ENCODE results near the gene HLA-A. TPM values are rescaled to one million over a fixed set of nuclear protein-coding genes. Genes with fewer than 3 reads are reported as not detected.

The HLA-A gene
- total and polyA plus RNA-seq, 2 of the 13 experiments (the other 11 are each of a cell fraction or from before 2014, with no cell fraction given): 345 to 527 TPM

- ATAC-seq (no peak), FAIRE-seq (no peak), DNase-seq (ENCODE audit: low spot score) (no peak)
- Histone ChIP-seq H3K4me2 (ENCODE audit: low read depth, low read length) (peak overlapping the region; percentile 28), H3K27me3 (ENCODE audit: control insufficient read depth in 1 of 2, insufficient read depth in 2 of 2, low read length in 2 of 2) (no peaks in the 10 kb centered on the region), H3K9ac (ENCODE audit: insufficient read depth, low read depth, low read length) (no peak overlapping the region), H2AFZ (ENCODE audit: low read length) (no peak overlapping the region), H4K20me1 (ENCODE audit: insufficient read depth, low read length) (no peaks in the 10 kb centered on the region), H3K36me3 (replicated peaks in 1 of 2; ENCODE audit: control insufficient read depth in 1 of 2, insufficient read depth in 2 of 2, low read length in 2 of 2) (no peaks in the 10 kb centered on the region), H3K4me1 (ENCODE audit: insufficient read depth, low read length) (peaks cover 28% of the 10 kb centered on the region), H3K4me3 (replicated peaks in 1 of 3; ENCODE audit: insufficient read depth in 1 of 3, low read depth in 2 of 3, low read length in 3 of 3) (no peak overlapping the region; a peak in 1 of 6 replicates), H3K79me2 (ENCODE audit: insufficient read depth, low read length) (no peaks in the 10 kb centered on the region), H3K9me3 (ENCODE audit: low read length) (no peaks in the 10 kb centered on the region), H3K27ac (ENCODE audit: extremely low read length, insufficient read depth, low read length) (no peak overlapping the region)
- no TSS peak for BruUV-seq (replicated peaks)
- WGBS (ENCODE audit: low lambda C conversion rate): 86% methylated on average over 17 of the region's 17 CpGs
- no peak for TF ChIP-seq ZNF230 (CRISPR knock-in tag; IDR thresholded peaks at IDR 0.05)
- TF ChIP-seq ZNF788 (CRISPR knock-in tag; IDR thresholded peaks at IDR 0.05; ENCODE audit: borderline replicate concordance): no peak
- in situ Hi-C loops (cut with HindIII; ENCODE audit: extremely low pct_ligation_motif_present, low pct_unique_long_range_greater_than_20kb): no loop called here
- ChIA-PET POLR2A (interaction anchor here (4.5 kb wide), 1 partner anchor 9 kb away, joined by 76 read pairs; no protein-coding TSS in a partner anchor), CTCF (ENCODE audit: low intra/inter-chr PET ratio, low total read pairs) (no interaction called here)
- intact Hi-C loops (cut with micrococcal nuclease; ENCODE audit: unreplicated experiment): no loop called here
Observed at GRCh38 chr6:29974901-29975560, 32.7 kb downstream of the HLA-A start.

GRCh38 chr6:29975561-29975907 is 33.2 kb downstream of the HLA-A start:
- intact Hi-C loops (cut with micrococcal nuclease; ENCODE audit: unreplicated experiment) (no loop called here), in situ Hi-C loops (cut with HindIII; ENCODE audit: extremely low pct_ligation_motif_present, low pct_unique_long_range_greater_than_20kb) (no loop called here)
- no peaks in the 10 kb centered on the region for H4K20me1 ChIP-seq (ENCODE audit: insufficient read depth, low read length)
- H3K4me1 ChIP-seq (ENCODE audit: insufficient read depth, low read length): peaks cover 28% of the 10 kb centered on the region
- no peaks in the 10 kb centered on the region for H3K36me3 ChIP-seq (replicated peaks in 1 of 2; ENCODE audit: control insufficient read depth in 1 of 2, insufficient read depth in 2 of 2, low read length in 2 of 2)
- H2AFZ ChIP-seq (ENCODE audit: low read length): no peak overlapping the region
- H3K27me3 ChIP-seq (ENCODE audit: control insufficient read depth in 1 of 2, insufficient read depth in 2 of 2, low read length in 2 of 2): no peaks in the 10 kb centered on the region
- FAIRE-seq (no peak), DNase-seq (ENCODE audit: low spot score) (no peak), ATAC-seq (no peak)
- WGBS (ENCODE audit: low lambda C conversion rate): 95% methylated on average over 25 of the region's 25 CpGs
- no peaks in the 10 kb centered on the region for H3K79me2 ChIP-seq (ENCODE audit: insufficient read depth, low read length)
- no TSS peak for BruUV-seq (replicated peaks)
- POLR2A ChIA-PET: interaction anchor here (1.5 to 4.5 kb wide), 2 partner anchors 9 to 16 kb away, joined by 5 to 76 read pairs; no protein-coding TSS in a partner anchor
- H3K9me3 ChIP-seq (ENCODE audit: low read length): no peaks in the 10 kb centered on the region
- H3K27ac ChIP-seq (ENCODE audit: extremely low read length, insufficient read depth, low read length): no peak overlapping the region
- no peak overlapping the region; a peak in 1 of 6 replicates for H3K4me3 ChIP-seq (replicated peaks in 1 of 3; ENCODE audit: insufficient read depth in 1 of 3, low read depth in 2 of 3, low read length in 3 of 3)
- CTCF ChIA-PET (ENCODE audit: low intra/inter-chr PET ratio, low total read pairs): interaction anchor here (0.9 kb wide), 1 partner anchor 128 kb away, joined by 3 read pairs; no protein-coding TSS in a partner anchor
- H3K4me2 ChIP-seq (ENCODE audit: low read depth, low read length): peak overlapping the region; percentile 87
- no peak overlapping the region for H3K9ac ChIP-seq (ENCODE audit: insufficient read depth, low read depth, low read length)
- TF ChIP-seq ZNF33B (CRISPR knock-in tag; IDR thresholded peaks at IDR 0.05) (no peak), CREB3 (CRISPR knock-in tag; IDR thresholded peaks at IDR 0.05) (no peak), ZNF616 (CRISPR knock-in tag; IDR thresholded peaks at IDR 0.05; ENCODE audit: low read depth) (no peak), ZNF207 (IDR thresholded peaks at IDR 0.05; ENCODE audit: borderline replicate concordance) (no peak), MXD3 (CRISPR knock-in tag; IDR thresholded peaks at IDR 0.05) (no peak), ATRX (CRISPR knock-in tag; IDR thresholded peaks at IDR 0.05; ENCODE audit: borderline replicate concordance) (no peak), ZNF768 (CRISPR knock-in tag; IDR thresholded peaks at IDR 0.05) (no peak), ZNF501 (CRISPR knock-in tag; IDR thresholded peaks at IDR 0.05) (no peak), ZIK1 (CRISPR knock-in tag; IDR thresholded peaks at IDR 0.05; ENCODE audit: borderline replicate concordance, low read depth) (no peak), SALL1 (CRISPR knock-in tag; IDR thresholded peaks at IDR 0.05) (no peak), TRAFD1 (CRISPR knock-in tag; IDR thresholded peaks at IDR 0.05; ENCODE audit: borderline replicate concordance) (no peak), CEBPB (IDR thresholded peaks at IDR 0.05; ENCODE audit: borderline replicate concordance, low read depth, low read length) (no peak)

Data from HepG2 (cell line).